NCI-H1694 (cell line): Measurements from ENCODE around the gene NRP1.
A peak's percentile ranks its signal among the peaks of the same experiment; 100 is the strongest.

Experiments
- DNase-seq: peaks from one replicate; lab custom pipeline; 2025; lab: John Stamatoyannopoulos, UW

NRP1 gene

DNA sequence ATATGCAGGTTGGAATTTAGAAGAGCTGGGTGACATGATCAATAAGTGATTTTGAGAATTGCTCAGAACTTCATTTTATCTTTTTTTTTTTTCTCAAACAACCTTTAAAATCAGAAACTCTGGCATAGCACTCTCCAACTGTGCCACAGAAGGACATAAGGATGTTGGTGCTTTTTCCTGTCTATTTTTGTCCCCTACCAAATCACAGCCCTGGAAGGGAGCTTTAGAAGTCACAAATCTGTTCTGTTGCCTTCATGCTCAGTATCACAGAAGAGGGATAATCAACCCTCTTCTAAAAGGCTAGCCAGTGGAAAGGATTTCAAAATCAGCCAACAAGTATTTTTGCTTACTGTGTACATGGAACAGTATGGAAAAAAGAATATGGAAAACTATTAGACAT is 14.8 kb upstream of the NRP1 start:
- no peak for DNase-seq

DNA sequence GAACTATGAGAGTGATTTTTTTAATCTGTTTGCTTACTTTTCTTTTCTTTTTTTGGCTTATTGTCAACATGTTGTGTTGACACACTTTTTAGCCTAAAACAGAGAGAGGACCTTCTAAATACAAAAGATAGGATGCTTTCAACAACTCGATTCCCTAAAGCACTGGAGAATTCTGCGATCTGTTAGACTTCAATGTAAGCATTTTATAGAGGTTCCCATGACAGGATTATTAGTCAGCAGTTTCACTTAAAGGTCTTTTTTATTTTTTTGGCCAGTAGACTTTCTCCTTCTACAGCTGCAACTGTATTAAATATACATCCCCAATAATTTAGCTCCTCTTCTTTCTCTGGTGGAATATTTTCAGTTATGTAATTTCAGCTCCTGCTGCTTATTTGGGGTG is 12.7 kb upstream of the NRP1 start:
- no peak for DNase-seq

DNA sequence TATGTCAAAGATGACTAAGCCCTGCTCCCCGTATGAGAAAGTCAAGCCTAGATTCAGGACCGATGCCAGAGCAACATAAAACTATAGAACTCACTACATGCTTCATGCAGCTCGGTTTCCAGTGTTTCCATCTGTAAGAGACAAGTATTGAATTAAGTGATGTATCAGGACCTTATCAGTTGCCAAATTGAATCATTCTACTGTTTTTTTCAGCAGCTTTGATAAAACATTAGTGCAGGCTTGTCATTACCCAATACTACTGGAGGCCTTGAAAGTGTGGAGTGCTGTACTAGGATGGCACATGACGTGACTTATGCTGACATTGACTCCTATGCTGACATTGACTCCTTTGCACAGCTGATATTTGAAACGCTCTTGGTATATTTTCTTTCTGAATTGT is 10.8 kb upstream of the NRP1 start:
- DNase-seq: no peak

DNA sequence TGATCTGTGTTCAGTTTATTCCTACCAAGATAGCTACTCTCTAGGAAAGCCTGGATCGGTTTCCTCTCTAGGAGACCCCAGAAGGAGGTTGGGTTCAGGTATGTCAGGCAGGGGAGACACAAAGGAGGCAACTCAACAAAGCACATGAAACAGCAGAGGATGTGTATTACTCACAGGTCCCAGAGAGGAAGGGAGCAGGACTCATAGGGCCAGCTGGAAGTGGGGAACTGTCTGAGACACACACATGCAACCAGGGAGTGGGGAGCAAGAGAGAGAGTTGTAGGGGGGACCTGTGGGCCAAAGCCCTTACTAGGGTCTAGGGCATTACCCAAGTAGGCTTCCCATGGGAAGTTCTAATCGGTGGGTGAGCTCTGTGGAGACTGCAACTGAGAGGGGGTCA is 10.2 kb upstream of the NRP1 start:
- no peak for DNase-seq

DNA sequence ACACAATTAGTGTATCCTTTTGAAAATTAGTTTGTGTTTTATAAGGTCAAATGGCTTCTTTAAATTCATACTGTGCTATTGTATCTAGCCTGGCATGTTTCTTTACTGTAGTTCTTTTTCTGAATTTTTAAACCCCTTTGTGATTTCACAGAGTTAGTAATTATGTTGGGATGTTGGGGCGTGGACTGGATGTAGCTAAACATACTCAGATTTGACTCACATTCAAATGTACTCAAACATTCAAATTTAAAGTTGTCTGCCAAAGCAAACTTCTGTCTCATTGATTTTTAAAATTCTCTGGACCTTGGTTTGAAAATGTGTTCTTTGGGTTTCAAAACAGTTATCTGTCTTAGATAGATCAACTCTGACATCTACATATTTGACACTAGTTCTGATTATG is 7.2 kb upstream of the NRP1 start:
- DNase-seq: no peak

DNA sequence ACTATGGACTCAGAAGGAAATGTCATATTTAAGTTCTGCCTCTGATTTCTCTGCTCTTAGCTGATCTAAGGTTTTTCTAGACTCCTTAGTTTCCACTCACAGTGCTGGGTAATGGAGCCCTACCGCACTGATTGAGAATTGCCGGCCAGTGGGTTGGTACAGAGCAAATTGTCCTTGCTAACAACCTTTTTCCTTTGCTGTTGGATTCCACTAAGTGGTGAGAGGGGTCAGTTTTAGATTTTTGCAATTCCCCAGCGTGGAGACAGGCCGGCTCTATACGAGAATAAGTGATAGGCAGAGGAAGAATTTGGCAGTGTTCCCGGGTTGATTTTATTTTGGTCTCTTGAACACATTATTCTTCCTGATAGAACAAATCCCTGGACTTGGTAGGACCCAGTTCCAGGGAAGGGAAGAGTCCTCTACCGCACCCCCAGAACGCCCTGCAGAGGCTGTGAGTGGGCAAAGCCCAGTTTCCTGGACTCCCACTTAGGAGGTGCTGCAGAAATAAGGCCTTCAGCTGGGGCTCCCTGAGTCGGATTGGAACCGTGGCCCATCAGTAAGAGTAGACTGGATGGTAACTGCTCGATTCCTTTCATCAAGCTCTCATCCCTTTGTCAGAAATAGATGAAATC is 3.0 kb upstream of the NRP1 start:
- DNase-seq: peak; percentile 14

DNA sequence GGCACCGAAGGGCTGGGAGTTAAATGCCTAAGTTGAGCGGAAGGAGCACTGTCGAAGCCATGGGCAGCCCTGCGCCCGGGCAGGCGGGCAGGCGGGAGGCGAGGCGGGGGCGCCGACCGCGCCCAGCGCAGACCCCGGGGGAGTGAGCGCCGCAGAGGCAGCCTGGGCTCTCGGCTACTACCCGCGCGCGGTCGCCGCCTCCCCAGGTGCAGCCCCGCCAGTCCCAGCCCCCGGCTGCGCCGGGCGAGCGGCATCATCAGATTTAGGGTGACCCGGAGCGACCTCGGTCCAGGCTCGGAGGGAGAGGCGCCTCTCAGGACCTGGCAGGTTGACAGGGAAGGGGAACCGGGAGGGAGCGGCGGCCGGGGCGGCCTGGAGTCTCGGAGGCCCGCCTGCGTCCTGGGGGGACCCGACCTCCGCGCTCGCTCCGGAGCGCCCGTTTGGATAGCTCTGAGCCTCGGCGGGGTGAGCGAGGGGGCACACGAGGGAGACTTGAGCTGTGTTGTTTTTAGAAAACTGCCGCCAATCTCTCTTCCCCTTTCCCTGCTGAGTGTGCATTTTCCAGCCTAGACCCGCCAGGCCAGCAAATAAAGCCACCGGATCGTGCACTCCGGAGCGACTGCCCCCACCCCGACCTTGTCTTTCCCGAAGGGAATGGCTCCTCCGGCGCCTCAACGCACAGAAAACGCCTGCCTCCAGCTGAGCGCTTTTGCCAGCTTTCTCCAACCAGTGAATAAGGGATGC is 2.3 kb upstream of the NRP1 start:
- DNase-seq: no peak

DNA sequence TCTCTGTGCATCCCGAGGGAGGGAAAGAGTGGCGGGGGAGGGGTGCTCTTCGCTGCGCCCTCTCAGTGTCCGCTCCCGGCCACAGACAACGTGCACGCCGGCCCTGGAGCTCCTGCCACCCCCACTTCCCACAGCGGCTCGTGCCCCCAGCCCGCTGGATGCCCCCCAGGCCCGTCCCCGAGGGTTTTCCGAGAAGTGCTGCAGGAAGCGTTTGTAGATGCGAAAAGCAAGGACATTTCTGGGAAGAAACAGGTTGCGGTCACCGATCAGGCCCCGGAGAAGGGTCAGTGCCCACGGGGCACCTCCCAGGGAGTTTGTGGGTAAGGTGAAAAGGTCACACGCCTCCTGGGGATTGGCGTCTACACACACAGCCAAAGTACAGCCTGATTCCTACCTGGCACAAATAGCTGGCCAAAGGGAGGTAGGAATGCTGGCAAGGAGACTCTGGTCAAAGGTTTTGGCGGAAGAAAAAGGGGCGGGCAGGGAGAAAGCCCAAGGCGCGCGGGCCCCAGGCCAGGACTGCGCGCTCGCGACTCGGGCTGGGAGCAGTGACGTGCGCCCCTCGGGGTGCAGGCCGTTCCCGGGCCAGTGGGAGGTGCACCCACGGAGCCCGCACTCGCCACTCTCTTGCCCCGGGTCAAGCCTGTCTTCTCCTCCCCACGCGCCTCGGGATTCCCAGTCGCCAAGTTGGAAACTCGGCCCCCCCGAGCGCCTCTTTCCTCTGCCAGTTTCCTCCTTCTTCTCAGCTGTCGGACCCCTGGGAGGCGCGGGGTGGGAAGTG is 1.5 kb upstream of the NRP1 start:
- DNase-seq: no peak

DNA sequence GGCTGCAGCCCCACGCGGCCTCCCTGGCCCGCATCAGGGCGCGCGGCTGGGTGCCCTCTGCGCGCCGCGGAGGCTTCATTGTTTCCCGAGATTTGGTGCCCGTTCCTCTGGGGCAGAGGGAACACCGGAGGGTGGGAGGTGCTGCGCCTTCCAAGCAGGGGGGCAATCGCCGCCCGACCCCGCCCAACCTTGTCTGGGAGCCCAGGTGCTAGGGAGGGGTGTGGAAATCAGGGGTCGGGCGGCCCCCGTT is 1.0 kb upstream of the NRP1 start:
- DNase-seq: no peak

DNA sequence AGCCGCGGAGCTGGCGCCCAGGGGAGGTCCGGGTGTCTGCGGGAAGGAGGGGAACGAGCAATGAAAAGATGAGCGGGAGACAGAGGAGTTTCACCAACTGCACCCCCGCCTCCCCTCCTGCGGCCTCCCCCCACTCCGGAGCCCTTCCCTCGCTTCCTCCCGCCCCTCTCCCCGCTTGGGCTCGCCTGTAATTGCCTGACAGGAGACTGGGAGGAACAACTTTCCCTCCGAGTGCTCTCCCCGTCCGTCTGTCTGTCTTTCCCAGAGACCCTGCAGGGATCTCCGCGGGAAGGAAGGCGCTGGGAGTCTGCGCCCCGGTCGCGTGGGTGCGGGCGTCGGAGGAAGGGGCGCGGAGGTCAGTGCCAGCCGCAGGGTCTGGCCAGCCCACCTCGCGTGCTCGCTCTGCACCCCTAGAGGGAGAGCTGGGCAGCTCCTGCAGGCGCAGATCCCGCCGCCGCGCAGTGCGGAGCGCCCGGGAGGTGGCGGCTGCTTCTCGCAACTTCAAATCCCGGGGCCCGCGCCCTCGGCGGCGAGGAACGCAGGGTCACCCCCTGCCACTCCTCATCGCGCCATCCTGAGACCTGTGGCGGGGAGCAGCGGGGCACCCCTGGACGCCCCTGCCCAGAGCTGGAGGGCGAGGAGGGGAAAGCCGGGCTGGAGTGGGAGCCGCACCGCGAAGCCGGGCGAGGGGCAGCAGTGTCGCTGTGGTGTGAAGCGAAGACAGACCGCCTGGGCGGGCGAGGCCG is 511 bp upstream of the NRP1 start:
- peak; percentile 34 for DNase-seq

DNA sequence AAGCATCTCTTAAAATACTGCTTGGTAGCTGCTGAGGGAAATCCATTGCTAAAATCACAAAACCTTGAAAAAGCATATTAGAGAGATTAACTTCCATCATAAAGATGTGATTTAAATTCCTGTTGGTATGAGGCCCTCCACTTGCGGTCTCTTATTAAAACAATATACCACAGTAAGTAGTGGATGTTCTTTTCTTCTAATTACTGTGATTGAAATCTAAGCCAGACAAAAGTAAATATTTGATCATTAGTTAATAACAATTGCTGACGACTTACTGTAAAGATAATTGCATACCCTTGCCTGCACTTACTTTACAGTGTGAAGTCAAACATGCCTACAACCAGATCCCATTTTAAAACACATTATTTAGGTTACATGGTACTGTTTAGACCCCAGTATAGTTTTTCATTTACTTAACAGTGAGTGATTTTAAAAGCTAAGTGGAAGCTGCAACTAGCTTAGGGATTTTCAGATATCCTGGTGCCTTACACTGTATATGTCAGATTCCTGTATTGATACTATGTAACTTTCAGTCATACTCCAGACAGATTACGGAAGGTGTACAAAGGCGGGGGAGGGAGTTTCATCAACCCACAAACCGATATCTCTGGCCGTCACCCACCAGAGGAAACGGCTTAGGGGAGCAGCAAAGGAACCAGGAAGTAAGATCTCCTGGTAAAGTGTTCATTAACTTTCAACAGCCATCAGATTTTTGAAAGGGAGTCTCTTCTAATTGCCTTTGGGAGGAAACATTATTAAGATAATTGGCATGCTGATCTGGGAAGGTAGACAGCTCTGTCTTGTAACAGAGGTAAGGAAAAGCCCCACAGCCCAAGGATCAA is 986 bp downstream of the NRP1 start:
- DNase-seq: no peak

DNA sequence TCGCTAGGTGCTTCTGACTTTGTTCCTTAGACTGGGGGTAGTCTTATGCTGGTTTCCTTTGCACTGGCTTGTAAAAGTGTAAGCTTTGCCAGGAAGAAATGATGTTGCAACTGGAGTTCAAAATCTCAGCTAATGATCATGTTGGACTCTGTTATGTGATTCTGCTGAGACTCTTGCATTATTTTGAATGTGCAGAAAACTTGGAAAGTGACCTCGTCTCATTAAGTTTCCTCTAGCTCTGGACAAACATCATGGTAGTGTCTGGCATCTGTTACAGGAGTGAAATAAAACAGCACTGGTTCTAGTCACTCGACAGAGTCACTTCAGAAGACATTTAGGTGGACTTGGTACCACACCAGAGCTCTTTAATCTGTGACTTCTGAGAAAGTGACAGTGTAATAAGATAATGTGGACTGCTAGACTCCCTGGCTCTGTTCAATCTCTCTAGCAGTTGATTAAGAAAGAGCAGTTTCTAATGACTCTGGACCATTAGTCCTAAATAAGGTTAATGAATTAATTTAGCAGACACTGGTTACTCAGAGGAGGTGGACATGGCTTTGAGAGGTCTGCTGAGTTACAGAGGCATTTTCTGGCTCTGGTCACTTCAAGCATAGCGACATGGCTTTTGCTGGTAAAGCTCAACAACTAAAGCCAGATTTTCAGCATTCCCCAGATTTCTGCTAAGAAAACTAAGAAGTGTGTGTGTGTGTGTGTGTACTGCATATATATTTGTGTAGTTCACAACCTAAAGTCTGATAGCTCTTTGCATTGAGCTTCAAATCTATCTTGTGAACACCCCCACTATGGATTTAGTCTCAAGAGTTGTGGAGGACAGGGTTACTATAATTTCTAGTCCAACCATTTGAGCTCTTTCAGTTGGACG is 2.0 kb downstream of the NRP1 start:
- DNase-seq: no peak

DNA sequence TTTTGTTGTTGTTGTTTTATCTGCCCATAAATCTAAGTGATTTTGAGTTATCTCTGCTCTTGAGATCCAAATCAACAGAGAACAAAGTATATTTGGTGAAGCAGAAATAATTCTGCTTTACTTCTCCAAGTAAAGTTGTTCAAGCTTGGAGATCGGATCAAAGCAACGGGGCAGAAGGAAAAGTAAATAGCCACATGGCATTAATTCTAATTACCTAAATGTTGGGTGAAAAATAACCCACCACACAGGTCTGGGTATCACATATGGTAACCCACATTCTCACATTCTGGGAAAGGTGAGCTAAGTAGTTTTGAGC is 3.1 kb downstream of the NRP1 start:
- no peak for DNase-seq

DNA sequence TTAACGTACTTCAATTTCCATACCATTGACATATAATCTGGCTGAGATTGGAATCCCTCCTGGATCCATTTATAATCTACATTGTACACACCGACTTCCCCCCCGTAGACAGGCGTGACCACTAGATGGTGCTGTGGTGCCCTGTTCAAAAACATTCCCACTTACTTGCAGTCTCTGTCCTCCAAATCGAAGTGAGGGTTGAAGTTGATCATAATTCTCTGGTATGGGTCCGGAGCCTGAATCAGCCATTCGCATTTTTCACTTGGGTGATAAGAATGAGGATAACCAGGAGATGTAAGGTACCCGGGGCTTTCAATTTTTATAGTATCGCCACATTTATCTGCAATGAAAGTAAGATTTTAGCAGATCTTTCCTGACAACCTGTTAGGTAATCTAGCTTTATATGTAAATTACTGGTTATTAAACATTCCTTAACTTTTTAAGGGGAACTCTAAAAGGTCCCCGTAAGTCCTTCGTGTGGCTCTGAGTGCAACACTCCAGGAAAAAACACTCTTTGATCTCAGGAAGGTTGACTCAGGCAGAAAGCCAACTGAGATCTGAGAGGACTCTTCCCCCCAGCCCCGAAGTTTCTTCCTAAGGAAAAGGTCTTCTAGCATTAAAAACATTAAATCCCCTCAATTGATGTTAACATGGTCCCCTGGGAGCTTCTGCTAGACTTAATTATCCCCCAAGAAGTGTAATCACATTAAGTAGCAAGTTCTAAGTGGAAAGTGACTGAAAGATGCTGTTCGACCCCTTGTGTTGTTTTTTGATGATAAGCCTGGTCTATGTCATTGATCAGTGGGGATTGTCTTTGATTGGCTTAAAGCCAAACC is 3.7 kb downstream of the NRP1 start:
- peak; percentile 73 for DNase-seq

DNA sequence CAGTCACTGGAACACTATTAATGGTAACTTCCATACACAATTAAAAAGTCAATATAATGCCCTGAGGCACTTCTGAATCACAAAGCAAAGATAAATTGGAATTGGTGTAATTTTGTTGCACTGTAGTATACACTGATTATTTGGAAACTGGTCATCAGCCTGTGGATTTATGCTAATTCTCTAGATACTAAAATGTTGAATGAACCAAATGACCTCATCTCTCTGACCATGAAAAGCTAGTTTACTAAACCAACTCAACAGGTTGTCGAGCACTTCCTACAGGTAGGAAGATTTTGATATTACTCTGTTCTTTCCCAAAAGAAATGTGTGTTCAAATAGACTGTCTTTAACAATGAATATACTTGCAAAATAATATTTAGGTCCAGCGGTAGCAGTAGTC is 5.3 kb downstream of the NRP1 start:
- DNase-seq: no peak

DNA sequence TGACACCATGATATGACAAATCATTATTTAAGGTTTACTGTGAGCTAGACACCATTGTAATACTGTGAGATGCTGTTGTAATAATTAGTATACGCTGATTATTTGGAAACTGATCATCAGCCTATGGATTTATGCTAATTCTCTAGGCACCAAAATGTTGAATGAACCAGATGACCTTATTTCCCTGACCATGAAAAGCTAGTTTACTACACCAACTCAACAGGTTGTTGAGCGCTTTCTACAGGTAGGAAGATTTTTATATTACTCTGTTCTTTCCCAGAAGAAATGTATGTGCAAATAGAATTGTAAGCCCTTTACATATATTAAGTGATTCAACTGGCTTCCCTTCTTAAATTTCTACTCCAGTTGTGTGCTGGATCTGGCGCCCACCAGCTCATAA is 6.2 kb downstream of the NRP1 start:
- no peak for DNase-seq

DNA sequence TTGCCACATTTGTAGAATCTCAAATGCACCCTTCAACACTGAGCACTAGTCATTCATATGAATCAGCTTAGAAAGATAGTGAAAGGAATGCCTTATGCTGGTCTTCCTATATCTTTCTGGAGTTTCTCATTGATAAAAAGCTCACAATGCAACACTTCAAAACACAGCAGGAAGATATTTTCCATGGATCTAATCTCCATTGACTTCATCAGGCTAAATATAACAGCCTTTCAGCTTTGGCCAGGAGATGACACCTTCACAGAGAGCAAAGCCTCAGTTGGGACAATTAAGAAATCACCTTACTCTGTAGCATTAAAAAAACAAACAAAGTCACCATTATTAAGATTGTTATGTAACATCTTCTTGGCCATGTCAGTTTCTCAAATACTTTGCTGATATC is 6.7 kb downstream of the NRP1 start:
- no peak for DNase-seq

DNA sequence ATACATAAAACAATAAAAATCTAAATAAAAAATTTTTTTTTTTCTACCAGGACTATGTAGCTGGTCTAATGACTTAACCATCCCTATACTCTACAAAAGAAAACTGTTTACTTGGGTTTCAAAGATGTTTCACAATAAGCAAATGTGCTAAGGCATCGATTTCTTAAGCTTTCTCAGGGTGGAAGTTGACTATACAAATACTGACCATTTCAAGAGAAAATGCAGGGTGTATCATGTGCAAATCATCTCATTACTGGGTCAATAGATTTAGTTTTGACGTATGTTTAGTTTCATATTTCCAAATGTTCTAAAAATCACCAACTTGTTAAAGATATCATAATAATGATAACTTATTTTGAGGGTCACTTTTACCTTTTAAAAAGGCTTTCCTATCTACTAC is 7.5 kb downstream of the NRP1 start:
- no peak for DNase-seq

DNA sequence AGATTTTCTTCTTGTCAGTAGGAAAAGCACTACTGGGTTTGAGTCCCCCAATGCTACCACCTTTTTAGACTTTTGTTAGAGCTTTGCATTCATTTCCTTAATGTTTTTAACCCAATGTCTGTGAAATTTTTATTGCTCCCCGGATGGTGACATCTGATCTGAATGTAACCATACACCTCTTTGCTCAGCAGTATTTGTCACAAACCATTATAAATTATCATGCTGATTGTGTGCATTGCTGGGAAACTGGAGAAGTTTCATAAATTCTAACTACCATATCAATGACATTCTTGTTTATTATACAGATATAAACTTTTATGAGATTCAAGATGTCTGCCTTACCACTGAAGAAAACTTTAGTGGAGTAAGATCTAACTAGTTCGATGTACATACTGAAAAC is 8.5 kb downstream of the NRP1 start:
- no peak for DNase-seq

DNA sequence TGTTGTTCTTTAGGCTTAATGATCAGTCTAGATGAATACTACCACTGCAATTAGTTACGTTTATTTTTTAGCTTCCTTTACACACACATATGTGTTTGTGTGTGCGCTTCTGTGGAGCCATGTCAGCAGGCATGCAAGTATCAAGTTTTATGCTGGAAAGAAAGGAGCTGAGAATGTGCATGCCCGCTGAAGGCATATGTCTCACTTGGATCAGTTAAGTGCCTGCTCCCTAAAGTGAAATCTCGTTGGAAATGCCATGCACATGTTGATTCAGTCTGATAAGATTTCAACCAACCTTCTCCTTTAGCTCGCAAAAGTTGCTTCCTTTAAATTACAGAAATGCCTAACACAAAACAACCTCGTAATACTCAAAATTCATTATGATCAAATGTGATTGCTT is 10.7 kb downstream of the NRP1 start:
- DNase-seq: no peak
